Breast epithelium (tissue), 3 donors: ENCODE data around the gene PNMA5.

ENCODE experiments used
- CTCF ChIP-seq, 3 donors: fragments of 450-650 bp; IDR thresholded peaks; one replicate each; pipeline ENCODE4 v1.5.1; 2016 to 2017; ENCODE audit warnings: antibody characterized with exemption in 3 of 3, mild to moderate bottlenecking in 3 of 3, moderate library complexity in 3 of 3
- POLR2A ChIP-seq: fragments of 450-650 bp; IDR thresholded peaks from one replicate; pipeline ENCODE4 v1.6.1; 2016; ENCODE audit warnings: antibody characterized with exemption, mild to moderate bottlenecking, moderate library complexity

- TF ChIP-seq CTCF (IDR thresholded peaks at IDR 0.05): no peak
- TF ChIP-seq POLR2A: no peak
Measured at GRCh38 chrX:153029875-153030274, 36.0 kb upstream of the PNMA5 start.
